Neural cell (in vitro differentiated cells): ENCODE data around the gene AFF3. TPM values are rescaled to one million over a fixed set of nuclear protein-coding genes. Genes with fewer than 3 reads are reported as not detected.

Experiments used
- H2AFZ ChIP-seq: fragments of 200-600, 300-800 bp; sonication (generic), shearing (Covaris generic); 2 replicates; pipeline ENCODE4 v1.6.0; 2014; ENCODE audit warnings: low read depth, mild to moderate bottlenecking, antibody characterized with exemption, low read length, moderate library complexity
- H3F3A ChIP-seq: fragments of 200-600 bp; shearing (Covaris generic); 2 replicates; pipeline ENCODE4 v1.6.1; 2016; ENCODE audit warnings: mild to moderate bottlenecking, moderate library complexity, mixed read lengths, antibody characterized with exemption, low read length; ENCODE audit not compliant: insufficient read depth, poor library complexity, severe bottlenecking
- H3K27ac ChIP-seq: fragments of 200-600, 300-800 bp; sonication (generic), shearing (Covaris generic); 2 replicates; pipeline ENCODE4 v1.5.1; 2014; ENCODE audit warnings: mild to moderate bottlenecking, low read length, moderate library complexity
- H3K27me3 ChIP-seq: fragments of 300-800, 200-600 bp; sonication (generic), shearing (Covaris generic); 2 replicates; pipeline ENCODE4 v1.6.0; 2014; ENCODE audit warnings: mild to moderate bottlenecking, low read depth, low read length, moderate library complexity; ENCODE audit not compliant: insufficient read depth
- H3K36me3 ChIP-seq: fragments of 300-800, 200-600 bp; sonication (generic), shearing (Covaris generic); 2 replicates; pipeline ENCODE4 v1.5.1; 2014; ENCODE audit warnings: mild to moderate bottlenecking, antibody characterized with exemption, low read length, moderate library complexity; ENCODE audit not compliant: insufficient read depth
- H3K4me2 ChIP-seq: fragments of 300-800, 200-600 bp; sonication (generic), shearing (Covaris generic); 2 replicates; pipeline ENCODE4 v1.6.0; 2014; ENCODE audit warnings: mild to moderate bottlenecking, low read length
- H3K4me3 ChIP-seq: fragments of 300-800, 200-600 bp; sonication (generic), shearing (Covaris generic); 2 replicates; pipeline ENCODE4 v1.5.1; 2014; ENCODE audit warnings: mild to moderate bottlenecking, low read length, moderate library complexity
- H3K79me2 ChIP-seq: fragments of 200-600 bp; shearing (Covaris generic); replicated peaks from 2 replicates; pipeline ENCODE4 v1.6.0; 2014; ENCODE audit warnings: mild to moderate bottlenecking, low read length, moderate library complexity; ENCODE audit not compliant: insufficient read depth
- H3K9ac ChIP-seq: fragments of 300-800, 200-600 bp; sonication (generic), shearing (Covaris generic); 2 replicates; pipeline ENCODE4 v1.6.1; 2016; ENCODE audit warnings: mild to moderate bottlenecking, low read length, mixed read lengths
- H3K9me2 ChIP-seq: fragments of 200-600 bp; shearing (Covaris generic); 2 replicates; pipeline ENCODE4 v1.6.1; 2016; ENCODE audit warnings: mild to moderate bottlenecking, low read length, mixed read lengths; ENCODE audit not compliant: insufficient read depth
- H3K9me3 ChIP-seq: fragments of 200-600, 300-800 bp; sonication (generic), shearing (Covaris generic); 2 replicates; pipeline ENCODE4 v1.6.1; 2016; ENCODE audit warnings: mild to moderate bottlenecking, mixed run types, low read length, moderate library complexity, mixed read lengths
- H4K20me1 ChIP-seq: fragments of 200-600 bp; shearing (Covaris generic); 2 replicates; pipeline ENCODE4 v1.6.1; 2016; ENCODE audit warnings: mild to moderate bottlenecking, mixed run types; ENCODE audit not compliant: insufficient read depth
- CTCF ChIP-seq: fragments of 450-650 bp; IDR thresholded peaks from 2 replicates; pipeline ENCODE4 v1.5.1; 2014; ENCODE audit warnings: antibody characterized with exemption, mild to moderate bottlenecking, moderate library complexity; ENCODE audit not compliant: poor library complexity, severe bottlenecking
- EP300 ChIP-seq: fragments of 450-650 bp; conservative IDR thresholded peaks from 2 replicates; pipeline ENCODE4 v1.6.1; 2014; ENCODE audit warnings: antibody characterized with exemption, mild to moderate bottlenecking, moderate library complexity; ENCODE audit not compliant: poor library complexity, severe bottlenecking
- EZH2 ChIP-seq: fragments of 200-600, 300-800 bp; shearing (Covaris generic), sonication (generic); IDR thresholded peaks from 2 replicates; pipeline ENCODE4 v1.6.1; 2014; ENCODE audit warnings: antibody characterized with exemption, low read length, borderline replicate concordance, mild to moderate bottlenecking; ENCODE audit not compliant: insufficient read depth, poor library complexity, severe bottlenecking
- MXI1 ChIP-seq: fragments of 450-650 bp; conservative IDR thresholded peaks from 2 replicates; pipeline ENCODE4 v1.6.1; 2014; ENCODE audit warnings: antibody characterized with exemption, mild to moderate bottlenecking; ENCODE audit not compliant: poor library complexity, severe bottlenecking
- POLR2AphosphoS5 ChIP-seq: IDR thresholded peaks from 2 replicates; pipeline ENCODE4 v1.6.1; 2012
- RAD21 ChIP-seq: fragments of 450-650 bp; conservative IDR thresholded peaks from 2 replicates; pipeline ENCODE4 v1.6.1; 2014; ENCODE audit warnings: antibody characterized with exemption, mild to moderate bottlenecking, moderate library complexity
- REST ChIP-seq: IDR thresholded peaks from 2 replicates; pipeline ENCODE4 v1.6.1; 2012; ENCODE audit warnings: borderline replicate concordance
- SMC3 ChIP-seq: fragments of 450-650 bp; conservative IDR thresholded peaks from 2 replicates; pipeline ENCODE4 v1.6.1; 2014; ENCODE audit warnings: antibody characterized with exemption, mild to moderate bottlenecking, moderate library complexity; ENCODE audit not compliant: poor library complexity
- TAF1 ChIP-seq: IDR thresholded peaks from 2 replicates; pipeline ENCODE4 v1.6.1; 2012; ENCODE audit warnings: low read depth
- polyA plus RNA-seq: library from polyadenylated mRNA; depleted of rRNA; stranded (reverse); fragments of >200 nt; gene quantifications from 2 replicates; pipeline ENCODE4 v1.2.3, GENCODE V29; 2014

The AFF3 gene
- polyA plus RNA-seq, 1 donor from 2014 or later, result 5.1 TPM

- no peak for TF ChIP-seq EZH2
- no peak for TF ChIP-seq POLR2AphosphoS5
- no peak for TF ChIP-seq EP300
- TF ChIP-seq RAD21, result no peak
- TF ChIP-seq SMC3, result no peak
- TF ChIP-seq CTCF, result no peak
- TF ChIP-seq MXI1, result no peak
- no peak for TF ChIP-seq TAF1
- TF ChIP-seq REST, result no peak
- no peaks in the 10 kb centered on the region for H3F3A ChIP-seq
Observed at GRCh38 chr2:99784946-99785345, 357.4 kb downstream of the AFF3 start.

GRCh38 chr2:99784282-99784681 is 358.1 kb downstream of the AFF3 start:
- H3K9me3 ChIP-seq, result no peaks in the 10 kb centered on the region
- no peaks in the 10 kb centered on the region for H3K27me3 ChIP-seq
- no peak overlapping the region for H2AFZ ChIP-seq
- no peak overlapping the region for H3K4me3 ChIP-seq
- no peak overlapping the region for H3K27ac ChIP-seq
- H3K4me2 ChIP-seq, result no peak overlapping the region
- no peak overlapping the region for H3K9ac ChIP-seq
- H3F3A ChIP-seq, result no peaks in the 10 kb centered on the region
- H4K20me1 ChIP-seq, result no peaks in the 10 kb centered on the region
- H3K79me2 ChIP-seq, result no peaks in the 10 kb centered on the region
- no peak for TF ChIP-seq POLR2AphosphoS5
- no peak for TF ChIP-seq MXI1
- TF ChIP-seq RAD21, result no peak
- no peak for TF ChIP-seq EZH2
- no peak for TF ChIP-seq TAF1
- no peak for TF ChIP-seq SMC3
- no peak for TF ChIP-seq REST
- TF ChIP-seq EP300, result no peak
- TF ChIP-seq CTCF, result no peak
- H3K9me2 ChIP-seq, result no peaks in the 10 kb centered on the region
- no peaks in the 10 kb centered on the region for H3K36me3 ChIP-seq

More at GRCh38 chr2:99784946-99785345, 357.4 kb downstream of the AFF3 start:
- H3K27ac ChIP-seq, result no peak overlapping the region
- H3K79me2 ChIP-seq, result no peaks in the 10 kb centered on the region
- H3K9me3 ChIP-seq, result no peaks in the 10 kb centered on the region
- H3K27me3 ChIP-seq, result no peaks in the 10 kb centered on the region
- H3K4me2 ChIP-seq, result no peak overlapping the region
- H2AFZ ChIP-seq, result no peak overlapping the region
- no peaks in the 10 kb centered on the region for H4K20me1 ChIP-seq
- no peak overlapping the region for H3K9ac ChIP-seq
- no peaks in the 10 kb centered on the region for H3K36me3 ChIP-seq
- no peak overlapping the region for H3K4me3 ChIP-seq
- no peaks in the 10 kb centered on the region for H3K9me2 ChIP-seq
